OCI-LY7 (cell line): ENCODE results near the gene CERS1.

Source experiments
- CTCF ChIP-seq: fragments of 200-600 bp; sonication (generic); conservative IDR thresholded peaks from 2 replicates; pipeline ENCODE4 v1.5.1; 2014; ENCODE audit warnings: mild to moderate bottlenecking, antibody characterized with exemption, low read length, moderate library complexity, mixed read lengths
- EZH2phosphoT487 ChIP-seq: fragments of 200-600 bp; sonication (generic); IDR thresholded peaks from 2 replicates; pipeline ENCODE4 v1.6.1; 2018; ENCODE audit warnings: low read depth, borderline replicate concordance, mild to moderate bottlenecking, mixed run types, antibody characterized with exemption, low read length, moderate library complexity, mixed read lengths

GRCh38 chr19:18859676-18860301 lies 36.2 kb downstream of the CERS1 start:
- TF ChIP-seq CTCF, result no peak
- TF ChIP-seq EZH2phosphoT487, result no peak
